HG02973 (cell line): ENCODE measurements around the gene NDUFA1.
"Not testable (repeated sequence)": the region's sequence is repeated elsewhere in the genome, so short reads cannot be mapped to it uniquely, and the experiment has no call there.

Source experiments
- ATAC-seq: cut with Tn5 transposase; IDR thresholded peaks from one replicate; pipeline ENCODE4 v1.9.1; 2021; ENCODE audit warnings: moderate library complexity; ENCODE audit not compliant: unreplicated experiment

Gene NDUFA1

DNA sequence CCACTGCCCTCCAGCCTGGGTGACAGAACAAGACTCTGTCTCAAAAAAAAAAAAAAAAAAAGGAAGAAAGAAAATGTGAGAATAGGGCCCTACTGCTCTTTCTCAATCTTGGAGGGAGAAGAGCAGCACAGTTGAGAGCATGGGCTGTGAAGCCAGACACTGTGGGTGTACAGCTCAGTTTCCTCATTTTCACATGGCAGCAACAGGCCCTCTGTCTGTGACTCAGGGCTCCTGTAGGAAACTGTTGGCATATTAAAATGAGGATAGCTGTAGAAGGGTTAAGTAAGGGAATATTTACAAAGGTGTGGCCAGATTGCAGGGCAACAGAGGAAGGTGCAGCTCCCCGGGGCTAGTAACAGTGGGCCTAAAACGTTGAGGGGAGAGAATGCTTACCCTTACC, 27.5 kb downstream of the NDUFA1 start:
- ATAC-seq = no peak

DNA sequence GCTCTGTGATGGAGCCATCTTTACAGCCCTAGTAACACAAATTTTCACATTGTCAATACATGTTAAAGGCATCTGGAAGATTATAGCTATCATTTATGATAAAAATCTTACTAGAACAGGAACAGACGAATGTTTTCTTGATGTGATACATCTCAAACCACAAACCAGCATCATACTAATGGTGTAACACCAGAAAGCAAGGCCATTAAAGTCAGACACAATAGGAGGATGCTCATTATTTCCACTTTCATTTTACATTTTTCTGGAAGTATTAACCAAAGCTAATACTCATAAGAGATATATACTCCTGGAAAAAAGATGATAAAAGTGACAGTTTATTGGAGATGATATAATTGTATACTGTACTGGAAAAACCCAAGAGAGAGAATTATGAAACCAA, 29.3 kb downstream of the NDUFA1 start:
- ATAC-seq = no peak

DNA sequence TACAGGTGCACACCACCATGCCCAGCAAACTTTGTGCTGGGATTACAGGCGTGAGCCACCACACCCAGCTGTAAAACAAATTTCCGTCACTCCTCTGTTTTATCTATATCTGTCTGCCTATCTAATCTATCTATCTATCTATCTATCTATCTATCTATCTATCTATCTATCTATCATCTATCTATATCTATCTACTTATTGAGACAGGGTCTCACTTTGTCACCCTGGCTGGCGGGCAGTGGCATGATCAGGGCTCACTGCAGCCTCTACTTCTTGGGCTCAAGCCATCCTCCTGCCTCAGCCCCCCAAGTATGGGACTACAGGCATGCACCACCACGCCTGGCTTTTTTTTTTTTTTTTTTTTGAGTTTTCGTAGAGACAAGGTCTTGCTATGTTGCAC, 44.7 kb downstream of the NDUFA1 start:
- no peak for ATAC-seq

DNA sequence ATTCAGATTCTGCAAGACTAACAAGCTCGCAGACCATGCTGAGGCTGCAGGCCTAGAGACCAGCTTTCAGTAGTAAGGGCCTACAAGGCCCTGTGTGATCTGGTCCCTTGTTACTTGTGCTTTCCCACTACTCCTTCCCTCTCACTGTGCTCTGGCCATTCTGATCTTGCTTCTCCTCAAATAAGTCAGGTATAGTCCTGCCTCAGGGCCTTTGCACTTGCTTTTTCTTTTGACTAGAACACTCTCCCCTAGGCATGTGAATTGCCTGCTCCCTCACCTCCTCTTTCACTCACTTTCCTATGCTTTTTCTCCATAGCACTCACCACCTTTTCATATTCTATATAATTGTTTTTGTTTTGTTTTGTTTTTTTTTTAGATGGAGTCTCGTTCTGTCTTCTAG, 46.2 kb downstream of the NDUFA1 start:
- no peak for ATAC-seq

DNA sequence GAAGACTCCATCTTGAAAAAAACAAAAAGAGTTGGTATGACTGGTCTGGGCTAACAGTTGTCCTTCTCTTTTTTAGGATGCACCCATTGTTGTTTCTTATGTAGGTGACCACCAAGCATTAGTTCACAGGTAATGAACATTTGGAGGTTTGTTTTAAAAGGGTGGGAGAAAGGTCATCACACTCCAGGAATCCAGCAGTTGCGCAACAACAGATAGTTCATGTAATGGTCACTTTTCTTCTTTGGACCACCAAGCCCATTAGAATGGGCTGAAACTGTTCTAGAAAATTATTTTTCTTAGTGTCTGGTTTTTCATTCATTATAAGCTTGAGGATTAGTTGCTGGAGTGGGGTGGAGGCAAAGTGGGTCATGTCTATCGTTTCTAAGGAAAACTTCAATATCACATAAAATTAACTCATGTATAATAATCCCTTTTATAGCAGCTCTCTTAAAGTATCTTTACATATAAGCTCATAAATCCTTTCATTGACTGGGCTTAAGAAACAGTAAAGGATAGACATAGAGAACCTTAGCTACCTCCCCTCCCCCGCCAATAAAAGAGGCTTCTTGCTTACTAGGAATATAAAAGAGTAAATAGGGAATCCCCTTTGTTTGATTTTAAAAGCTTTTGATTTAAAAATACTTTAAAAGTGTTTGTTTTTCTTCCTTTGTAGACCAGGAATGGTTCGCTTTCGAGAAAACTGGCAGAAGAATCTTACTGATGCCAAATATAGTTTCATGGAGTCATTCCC, 48.4 kb downstream of the NDUFA1 start:
- ATAC-seq = no peak

DNA sequence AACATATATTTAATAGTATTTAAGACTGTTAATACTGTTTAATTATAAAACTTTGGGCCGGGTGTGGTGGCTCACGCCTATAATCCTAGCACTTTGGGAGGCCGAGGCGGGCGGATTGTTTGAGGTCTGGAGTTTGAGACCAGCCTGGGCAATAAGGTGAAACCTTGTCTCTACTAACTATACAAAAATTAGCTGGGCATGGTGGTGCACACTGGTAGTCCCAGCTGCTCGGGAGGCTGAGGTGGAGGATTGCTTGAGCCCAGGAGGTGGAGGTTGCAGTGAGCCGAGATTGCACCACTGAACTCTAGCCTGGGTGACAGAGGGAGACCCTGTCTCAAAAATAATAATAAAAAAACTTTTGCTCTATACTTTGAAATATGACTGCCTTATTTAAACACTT, 50.8 kb downstream of the NDUFA1 start:
- not testable (repeated sequence) for ATAC-seq
